ENCODE data around the gene CACNA1G. TPM values are rescaled to one million over a fixed set of nuclear protein-coding genes. Genes with fewer than 3 reads are reported as not detected.

CACNA1G gene
- total and polyA plus RNA-seq, 9 of the 15 experiments (the other 6 are each of a cell fraction or from before 2014, with no cell fraction given), result 0.01 TPM; not detected in 8

- no peak for TF ChIP-seq ZBTB1 (CRISPR knock-in tag; IDR thresholded peaks at IDR 0.05; ENCODE audit: borderline replicate concordance, low read depth)
- TF ChIP-seq PHB2 (IDR thresholded peaks at IDR 0.05; ENCODE audit: low read depth), result no peak
- TF ChIP-seq CTCF (IDR thresholded peaks at IDR 0.05 in 2 of 3, conservative IDR thresholded peaks at IDR 0.05 in 1 of 3; ENCODE audit: insufficient read depth in 2 of 3, low read depth in 1 of 3, low read length in 3 of 3), result peak in 1 of 3 experiments; percentile 11; a peak in 1 of 6 replicates
- TF ChIP-seq RAD51 (IDR thresholded peaks at IDR 0.05; ENCODE audit: borderline replicate concordance, low read depth), result no peak
- TF ChIP-seq ZBTB8A (IDR thresholded peaks at IDR 0.05; ENCODE audit: partially characterized antibody), result no peak
- no peak for TF ChIP-seq FOXP1 (CRISPR knock-in tag; IDR thresholded peaks at IDR 0.05)
- peak; percentile 100 for TF ChIP-seq RBM25 (IDR thresholded peaks at IDR 0.05; ENCODE audit: low read depth, low read length, severe bottlenecking)
- no peak for TF ChIP-seq SMAD2 (IDR thresholded peaks at IDR 0.05; ENCODE audit: low read depth, low read length)
- TF ChIP-seq, protein P1, sequence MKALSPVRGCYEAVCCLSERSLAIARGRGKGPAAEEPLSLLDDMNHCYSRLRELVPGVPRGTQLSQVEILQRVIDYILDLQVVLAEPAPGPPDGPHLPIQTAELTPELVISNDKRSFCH (CRISPR knock-in tag; IDR thresholded peaks at IDR 0.05), result no peak
- TF ChIP-seq, protein P1 (tag; IDR thresholded peaks at IDR 0.05), result no peak
- no peak for TF ChIP-seq ETV5 (CRISPR knock-in tag; IDR thresholded peaks at IDR 0.05; ENCODE audit: low read depth)
- TF ChIP-seq RB1 (IDR thresholded peaks at IDR 0.05; ENCODE audit: low read depth), result peak; percentile 43; the same call in 1 of the 2 replicates
- TF ChIP-seq, protein P2, sequence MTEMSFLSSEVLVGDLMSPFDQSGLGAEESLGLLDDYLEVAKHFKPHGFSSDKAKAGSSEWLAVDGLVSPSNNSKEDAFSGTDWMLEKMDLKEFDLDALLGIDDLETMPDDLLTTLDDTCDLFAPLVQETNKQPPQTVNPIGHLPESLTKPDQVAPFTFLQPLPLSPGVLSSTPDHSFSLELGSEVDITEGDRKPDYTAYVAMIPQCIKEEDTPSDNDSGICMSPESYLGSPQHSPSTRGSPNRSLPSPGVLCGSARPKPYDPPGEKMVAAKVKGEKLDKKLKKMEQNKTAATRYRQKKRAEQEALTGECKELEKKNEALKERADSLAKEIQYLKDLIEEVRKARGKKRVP (CRISPR knock-in tag; IDR thresholded peaks at IDR 0.05), result no peak
- no peak for TF ChIP-seq PBX2 (CRISPR knock-in tag; IDR thresholded peaks at IDR 0.05; ENCODE audit: low read depth)
- no peak for TF ChIP-seq PBX2 (tag; conservative IDR thresholded peaks at IDR 0.05; ENCODE audit: low read depth)
- TF ChIP-seq ZNF444 (CRISPR knock-in tag; IDR thresholded peaks at IDR 0.05), result no peak
- TF ChIP-seq UBTF (IDR thresholded peaks at IDR 0.05; ENCODE audit: borderline replicate concordance in 1 of 2, low read depth in 2 of 2, low read length in 2 of 2), result peak; percentile 63 to 93; a peak in 3 of 4 replicates
- TF ChIP-seq FOS (IDR thresholded peaks at IDR 0.05; ENCODE audit: extremely low read depth, insufficient read length), result peak; percentile 85
- TF ChIP-seq MBD2 (IDR thresholded peaks at IDR 0.05; ENCODE audit: borderline replicate concordance, low read depth), result peak; percentile 62; the same call in 1 of the 2 replicates
These were observed at the start of gene CACNA1G (continued) for GRCh38 chr17:50560185-50560824.
